Forelimb muscle (tissue), 1 donor: ENCODE results near the gene UNC5A. TPM values are rescaled to one million over a fixed set of nuclear protein-coding genes. Genes with fewer than 3 reads are reported as not detected.
"Not testable (repeated sequence)": the region's sequence is repeated elsewhere in the genome, so short reads cannot be mapped to it uniquely, and the experiment has no call there.

Source experiments
- DNase-seq: peaks from one replicate; pipeline ENCODE4 v3.0.0-alpha.2; 2013; ENCODE audit warnings: low read depth
- polyA plus RNA-seq: library from polyadenylated mRNA; unstranded; fragments of 120-200 nt; gene quantifications from one replicate; pipeline ENCODE4 v1.2.1, GENCODE V29; 2013; ENCODE audit not compliant: insufficient read length

The UNC5A gene
- polyA plus RNA-seq, 1 donor = 1.7 TPM

- DNase-seq = no peak
Observed at GRCh38 chr5:176863765-176864098, 53.4 kb downstream of the UNC5A start.

GRCh38 chr5:176864755-176865154 is 54.4 kb downstream of the UNC5A start:
- no peak for DNase-seq

GRCh38 chr5:176865964-176866363 is 55.6 kb downstream of the UNC5A start:
- no peak for DNase-seq

DNA sequence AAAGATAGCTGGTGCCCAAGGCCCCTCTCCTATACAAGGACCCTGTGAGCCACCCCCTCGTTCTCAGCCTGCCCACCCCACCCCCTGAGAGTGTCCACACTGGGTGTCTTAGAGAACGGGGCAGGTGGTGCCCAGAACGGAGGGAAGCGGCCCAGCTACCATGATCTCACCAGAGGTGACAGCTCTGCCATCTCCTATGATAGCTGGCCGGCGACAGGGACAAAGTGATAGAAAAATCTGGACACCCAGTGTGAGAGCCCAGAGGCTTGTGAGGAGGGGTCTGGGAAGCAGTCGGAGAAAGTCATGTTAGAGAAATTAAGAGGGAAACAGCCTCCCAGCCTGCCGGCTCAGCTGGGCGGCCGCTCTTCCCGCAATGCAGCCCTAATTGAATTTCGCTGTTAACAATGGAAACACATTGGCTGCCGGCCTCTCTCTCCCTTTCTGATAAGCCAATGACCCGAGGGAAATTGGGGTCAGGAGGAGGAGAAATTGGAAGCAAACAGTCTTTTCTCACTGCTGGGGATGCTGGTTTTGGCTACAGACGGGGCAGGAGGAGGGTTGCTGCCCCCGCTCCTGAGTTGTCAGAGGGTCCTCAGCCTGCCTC is 56.5 kb downstream of the UNC5A start:
- no peak for DNase-seq

DNA sequence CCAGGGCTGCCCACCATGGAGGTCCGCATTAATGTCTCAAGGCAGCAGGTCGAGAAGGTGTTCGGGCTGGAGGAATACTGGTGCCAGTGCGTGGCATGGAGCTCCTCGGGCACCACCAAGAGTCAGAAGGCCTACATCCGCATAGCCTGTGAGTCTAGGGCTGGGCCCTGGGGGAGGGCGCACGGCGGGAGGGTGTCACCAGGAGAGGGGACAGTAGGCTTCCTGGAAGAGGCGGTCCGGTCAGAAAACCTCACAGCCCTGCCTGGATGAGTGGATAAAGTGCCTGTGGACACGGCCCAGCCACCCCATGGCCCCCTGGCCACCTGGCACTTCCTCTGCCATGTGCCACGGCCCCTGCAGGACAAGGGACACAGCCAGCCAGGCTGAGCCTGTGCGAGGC is 57.8 kb downstream of the UNC5A start:
- no peak for DNase-seq

DNA sequence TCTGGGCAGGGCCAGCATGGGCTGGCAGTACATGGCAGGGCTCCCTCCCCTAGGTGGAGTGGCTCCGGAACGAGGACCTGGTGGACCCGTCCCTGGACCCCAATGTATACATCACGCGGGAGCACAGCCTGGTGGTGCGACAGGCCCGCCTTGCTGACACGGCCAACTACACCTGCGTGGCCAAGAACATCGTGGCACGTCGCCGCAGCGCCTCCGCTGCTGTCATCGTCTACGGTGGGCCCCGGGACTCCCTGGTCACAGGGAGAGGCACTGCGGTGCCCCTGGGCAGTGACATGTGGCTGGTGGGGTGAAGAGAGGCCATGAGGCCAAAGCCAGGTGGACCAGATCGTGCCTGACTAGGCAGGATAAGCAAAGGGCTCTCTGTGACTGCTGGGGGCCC is 58.4 kb downstream of the UNC5A start:
- no peak for DNase-seq

DNA sequence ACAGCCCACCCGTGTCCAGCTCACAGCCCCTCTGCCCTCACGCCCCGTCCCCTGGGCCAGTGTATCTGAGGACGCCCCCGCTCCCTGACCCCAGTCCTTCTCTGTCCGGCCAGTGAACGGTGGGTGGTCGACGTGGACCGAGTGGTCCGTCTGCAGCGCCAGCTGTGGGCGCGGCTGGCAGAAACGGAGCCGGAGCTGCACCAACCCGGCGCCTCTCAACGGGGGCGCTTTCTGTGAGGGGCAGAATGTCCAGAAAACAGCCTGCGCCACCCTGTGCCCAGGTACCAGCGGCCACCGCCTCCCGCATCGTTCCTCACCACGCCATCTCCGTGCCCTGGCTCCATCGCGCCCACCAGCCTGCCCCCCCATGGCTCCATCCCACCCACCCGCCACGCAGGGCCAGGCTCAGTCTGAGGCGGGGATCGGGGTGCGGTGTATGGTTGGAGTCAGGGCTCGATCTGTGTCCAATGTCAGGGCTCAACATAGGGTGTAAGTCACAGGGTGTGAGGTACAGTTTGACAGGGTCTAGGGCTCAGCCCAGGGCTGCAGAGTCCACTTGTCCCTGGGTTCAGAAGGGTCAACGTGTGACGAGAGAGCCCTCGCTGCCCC is 59.2 kb downstream of the UNC5A start:
- DNase-seq = no peak

DNA sequence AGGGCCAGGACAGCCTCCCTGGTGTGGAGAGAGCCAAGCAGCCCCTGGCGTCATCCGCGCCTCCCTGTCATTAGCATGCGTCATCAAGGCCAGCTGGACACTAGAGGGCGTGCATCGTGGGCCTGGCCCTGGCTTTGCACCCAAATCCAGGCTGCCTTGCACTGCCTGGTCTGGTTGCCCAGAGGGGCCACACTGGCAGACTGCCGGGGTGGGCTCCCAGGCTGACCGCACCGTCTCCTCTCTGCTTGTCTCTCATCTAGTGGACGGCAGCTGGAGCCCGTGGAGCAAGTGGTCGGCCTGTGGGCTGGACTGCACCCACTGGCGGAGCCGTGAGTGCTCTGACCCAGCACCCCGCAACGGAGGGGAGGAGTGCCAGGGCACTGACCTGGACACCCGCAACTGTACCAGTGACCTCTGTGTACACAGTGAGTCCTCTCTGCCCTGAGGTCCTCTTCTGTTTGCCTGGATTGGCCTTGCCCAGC is 59.8 kb downstream of the UNC5A start:
- no peak for DNase-seq

DNA sequence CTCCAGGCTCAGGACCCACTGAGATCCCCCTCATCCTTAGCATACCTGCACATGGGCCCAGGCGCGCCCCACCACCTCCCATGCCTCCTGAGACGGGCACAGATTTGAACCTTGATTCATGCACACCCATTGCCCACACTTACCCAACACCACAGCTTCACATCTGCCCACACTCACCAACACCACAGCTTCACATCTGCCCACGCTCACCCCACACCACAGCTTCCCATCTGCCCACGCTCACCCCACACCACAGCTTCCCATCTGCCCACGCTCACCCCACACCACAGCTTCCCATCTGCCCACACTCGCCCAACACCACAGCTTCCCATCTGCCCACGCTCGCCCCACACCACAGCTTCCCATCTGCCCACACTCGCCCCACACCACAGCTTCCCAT is 60.3 kb downstream of the UNC5A start:
- DNase-seq = not testable (repeated sequence)

GRCh38 chr5:176872586-176872985 is 62.2 kb downstream of the UNC5A start:
- not testable (repeated sequence) for DNase-seq

DNA sequence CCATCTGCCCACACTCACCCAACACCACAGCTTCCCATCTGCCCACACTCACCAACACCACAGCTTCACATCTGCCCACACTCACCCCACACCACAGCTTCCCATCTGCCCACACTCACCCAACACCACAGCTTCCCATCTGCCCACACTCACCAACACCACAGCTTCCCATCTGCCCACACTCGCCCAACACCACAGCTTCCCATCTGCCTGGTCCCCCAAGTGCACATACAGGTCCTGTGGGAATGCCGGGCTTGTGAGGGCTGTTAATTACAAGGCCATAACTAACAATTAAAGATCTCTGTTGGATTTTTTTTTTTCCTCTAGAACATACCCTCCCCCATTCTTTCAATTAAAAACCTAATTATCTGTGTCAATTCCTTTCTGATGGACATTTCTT is 62.7 kb downstream of the UNC5A start:
- DNase-seq = not testable (repeated sequence)

- DNase-seq = peak; percentile 19
Observed at GRCh38 chr5:176873541-176874172, 63.3 kb downstream of the UNC5A start.

GRCh38 chr5:176874198-176874780 is 63.9 kb downstream of the UNC5A start:
- no peak for DNase-seq

DNA sequence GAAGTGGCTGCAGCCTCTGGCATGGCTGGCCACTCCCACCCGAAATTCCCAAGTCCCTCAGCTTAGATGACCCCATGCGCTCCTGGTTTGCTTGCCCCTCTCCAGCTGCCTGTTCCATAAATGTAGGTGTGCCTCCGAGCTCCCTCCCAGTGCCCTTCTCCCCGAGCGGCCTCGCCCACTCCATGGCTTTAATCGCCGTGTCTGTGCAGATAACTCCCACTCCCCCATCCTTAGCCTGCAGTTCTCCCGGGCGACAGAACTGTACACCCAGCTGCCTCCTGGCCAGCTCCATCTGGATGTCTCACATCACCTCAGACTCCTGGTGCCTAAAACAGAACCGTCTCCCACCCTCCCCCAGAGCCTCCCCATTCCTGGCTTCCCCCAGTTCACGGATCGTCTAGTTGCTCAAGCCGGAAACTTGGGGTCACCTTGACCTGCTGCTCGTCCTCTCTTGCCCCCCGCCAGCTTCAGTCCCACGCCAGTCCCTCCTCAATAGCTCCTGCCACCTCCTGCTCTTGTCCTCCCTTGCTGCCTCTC is 64.7 kb downstream of the UNC5A start:
- DNase-seq = no peak

DNA sequence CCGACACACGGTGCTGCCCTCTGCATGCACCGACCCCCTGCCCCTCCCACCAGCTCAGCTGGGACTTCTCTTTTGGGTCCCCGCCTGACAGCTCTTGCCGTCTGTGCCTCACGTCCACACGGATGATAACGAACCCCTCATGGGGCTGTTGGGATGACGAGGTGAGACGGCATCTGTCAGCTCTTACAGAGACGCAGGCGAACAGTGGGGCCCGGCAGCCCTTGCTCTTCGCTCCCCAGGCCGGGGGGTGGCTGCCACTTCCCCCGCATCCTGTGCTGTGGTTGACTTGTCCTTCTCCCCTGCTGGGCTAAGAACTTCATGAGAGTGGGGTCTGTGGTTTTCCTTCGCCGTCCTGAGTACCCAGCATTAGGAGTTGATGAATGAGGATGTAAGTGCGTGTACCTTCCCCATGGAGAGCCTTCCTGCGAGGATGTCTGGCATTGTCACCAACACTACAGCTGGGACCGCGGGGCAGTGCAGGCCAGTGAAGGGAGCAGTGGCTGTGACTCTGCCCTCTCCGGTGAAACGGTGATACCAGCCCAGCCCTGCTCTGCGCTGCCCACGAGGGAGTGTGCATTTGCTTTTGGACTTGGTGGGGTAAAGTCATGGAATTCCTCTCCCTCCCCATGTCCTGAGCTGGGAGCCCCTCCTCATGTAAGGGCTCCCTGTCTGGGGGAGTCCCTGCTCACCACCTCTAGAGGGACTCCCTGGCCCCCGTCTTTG is 65.6 kb downstream of the UNC5A start:
- DNase-seq = no peak

- no peak for DNase-seq
Observed at GRCh38 chr5:176876506-176877431, 66.4 kb downstream of the UNC5A start.

DNA sequence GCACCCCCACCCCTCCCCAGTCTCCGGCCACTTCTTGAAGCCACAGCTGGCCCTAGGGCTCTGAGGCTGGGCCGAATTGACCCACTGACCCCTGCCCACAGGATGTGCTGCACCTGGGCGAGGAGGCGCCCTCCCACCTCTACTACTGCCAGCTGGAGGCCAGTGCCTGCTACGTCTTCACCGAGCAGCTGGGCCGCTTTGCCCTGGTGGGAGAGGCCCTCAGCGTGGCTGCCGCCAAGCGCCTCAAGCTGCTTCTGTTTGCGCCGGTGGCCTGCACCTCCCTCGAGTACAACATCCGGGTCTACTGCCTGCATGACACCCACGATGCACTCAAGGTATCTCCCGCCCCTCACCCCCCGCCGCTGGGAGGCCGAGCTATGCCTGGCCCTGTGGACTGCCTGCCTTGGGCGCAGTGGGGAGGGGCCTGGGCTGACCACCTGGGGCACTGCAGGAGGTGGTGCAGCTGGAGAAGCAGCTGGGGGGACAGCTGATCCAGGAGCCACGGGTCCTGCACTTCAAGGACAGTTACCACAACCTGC is 67.5 kb downstream of the UNC5A start:
- DNase-seq = no peak

DNA sequence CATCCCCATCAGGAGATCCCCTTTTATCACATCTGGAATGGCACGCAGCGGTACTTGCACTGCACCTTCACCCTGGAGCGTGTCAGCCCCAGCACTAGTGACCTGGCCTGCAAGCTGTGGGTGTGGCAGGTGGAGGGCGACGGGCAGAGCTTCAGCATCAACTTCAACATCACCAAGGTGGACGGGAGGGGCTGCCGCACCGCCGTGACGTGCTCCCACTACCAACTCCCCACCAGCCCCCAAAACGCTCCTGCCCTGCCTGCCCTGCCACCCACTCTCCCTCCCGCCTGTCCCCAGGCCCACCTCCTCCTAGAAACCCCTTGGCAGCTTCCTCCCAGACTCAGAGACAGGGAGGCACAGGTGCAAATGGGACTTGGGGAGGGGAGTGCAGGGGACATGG is 68.1 kb downstream of the UNC5A start:
- no peak for DNase-seq

DNA sequence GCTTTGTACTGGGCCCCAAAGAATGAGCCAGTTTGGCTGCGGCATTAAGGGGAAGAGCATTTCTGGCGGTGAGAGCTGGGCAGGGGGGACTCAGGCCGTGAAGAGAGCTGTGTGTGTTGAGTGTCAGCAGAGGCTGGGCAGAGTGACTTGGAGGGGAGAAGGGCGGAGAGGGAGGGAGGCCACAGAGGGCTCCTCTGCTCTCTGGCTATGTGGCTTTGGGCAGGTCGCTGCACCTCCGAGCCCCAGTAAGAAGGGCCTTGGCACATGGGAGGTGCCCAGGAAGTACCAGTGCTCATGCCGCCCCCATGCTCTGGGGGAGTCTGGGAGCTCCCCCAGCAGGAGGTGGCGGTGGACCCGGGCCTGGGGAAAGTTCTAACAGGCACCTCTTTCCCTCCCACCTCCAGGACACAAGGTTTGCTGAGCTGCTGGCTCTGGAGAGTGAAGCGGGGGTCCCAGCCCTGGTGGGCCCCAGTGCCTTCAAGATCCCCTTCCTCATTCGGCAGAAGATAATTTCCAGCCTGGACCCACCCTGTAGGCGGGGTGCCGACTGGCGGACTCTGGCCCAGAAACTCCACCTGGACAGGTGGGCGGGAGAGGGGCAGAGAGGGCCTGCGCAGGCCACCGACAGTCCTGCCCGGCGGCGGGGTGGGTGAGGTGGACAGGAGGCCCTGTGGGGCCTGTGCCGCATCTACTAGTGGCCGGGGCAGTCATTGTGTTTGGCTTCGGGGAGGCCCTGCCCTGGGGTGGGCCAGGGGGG is 68.7 kb downstream of the UNC5A start:
- DNase-seq = no peak
